ENCODE results near the gene ARHGAP20. TPM values are rescaled to one million over a fixed set of nuclear protein-coding genes. Genes with fewer than 3 reads are reported as not detected.

ARHGAP20 gene
- polyA plus RNA-seq, 4 donors: 0.54 to 1.1 (median 1.0) TPM; not detected in 1

- no peak for DNase-seq
- no peak for FAIRE-seq
Measured at GRCh38 chr11:110728476-110728875, 16.2 kb upstream of the ARHGAP20 start.

GRCh38 chr11:110724358-110724757 lies 12.1 kb upstream of the ARHGAP20 start:
- no peak overlapping the region for H3K4me3 ChIP-seq (ENCODE audit: low read depth in 1 of 3, low read length in 3 of 3)

More at GRCh38 chr11:110728476-110728875, 16.2 kb upstream of the ARHGAP20 start:
- Histone ChIP-seq H3K27me3 (ENCODE audit: control insufficient read depth in 3 of 3, insufficient read depth in 3 of 3, low read length in 3 of 3) (no peaks in the 10 kb centered on the region), H3K27ac (ENCODE audit: low read depth in 1 of 3, low read length in 2 of 3) (no peak overlapping the region), H3K4me1 (ENCODE audit: control insufficient read depth in 3 of 3, insufficient read depth in 2 of 3, low read depth in 1 of 3, low read length in 2 of 3) (no peaks in the 10 kb centered on the region), H3K36me3 (ENCODE audit: control insufficient read depth in 3 of 3, insufficient read depth in 2 of 3, low read depth in 1 of 3, low read length in 3 of 3) (no peaks in the 10 kb centered on the region), H3K4me3 (ENCODE audit: low read depth in 1 of 3, low read length in 3 of 3) (no peak overlapping the region), H3K9me3 (ENCODE audit: control insufficient read depth in 2 of 2, insufficient read depth in 1 of 2, low read depth in 1 of 2, low read length in 1 of 2) (no peaks in the 10 kb centered on the region)

GRCh38 chr11:110720431-110721275 lies 8.4 kb upstream of the ARHGAP20 start:
- no peak for DNase-seq

More at GRCh38 chr11:110724358-110724757, 12.1 kb upstream of the ARHGAP20 start:
- no peak for DNase-seq
- Histone ChIP-seq H3K27me3 (ENCODE audit: control insufficient read depth in 3 of 3, insufficient read depth in 3 of 3, low read length in 3 of 3) (no peaks in the 10 kb centered on the region), H3K27ac (ENCODE audit: low read depth in 1 of 3, low read length in 2 of 3) (no peak overlapping the region), H3K4me1 (ENCODE audit: control insufficient read depth in 3 of 3, insufficient read depth in 2 of 3, low read depth in 1 of 3, low read length in 2 of 3) (no peaks in the 10 kb centered on the region), H3K36me3 (ENCODE audit: control insufficient read depth in 3 of 3, insufficient read depth in 2 of 3, low read depth in 1 of 3, low read length in 3 of 3) (no peaks in the 10 kb centered on the region), H3K9me3 (ENCODE audit: control insufficient read depth in 2 of 2, insufficient read depth in 1 of 2, low read depth in 1 of 2, low read length in 1 of 2) (no peaks in the 10 kb centered on the region)
- WGBS, 3 donors: 63 to 97% (median 82%) methylated on average over 2 of the region's 2 CpGs
- FAIRE-seq: no peak

GRCh38 chr11:110716361-110716760 lies 4.1 kb upstream of the ARHGAP20 start:
- Histone ChIP-seq H3K36me3 (ENCODE audit: control insufficient read depth in 3 of 3, insufficient read depth in 2 of 3, low read depth in 1 of 3, low read length in 3 of 3) (no peaks in the 10 kb centered on the region), H3K4me3 (ENCODE audit: low read depth in 1 of 3, low read length in 3 of 3) (no peak overlapping the region), H3K27ac (ENCODE audit: low read depth in 1 of 3, low read length in 2 of 3) (no peak overlapping the region), H3K9me3 (ENCODE audit: control insufficient read depth in 2 of 2, insufficient read depth in 1 of 2, low read depth in 1 of 2, low read length in 1 of 2) (no peaks in the 10 kb centered on the region), H3K27me3 (ENCODE audit: control insufficient read depth in 3 of 3, insufficient read depth in 3 of 3, low read length in 3 of 3) (peaks cover 0 to 18% (median 9%) of the 10 kb centered on the region in 3 donors), H3K4me1 (ENCODE audit: control insufficient read depth in 3 of 3, insufficient read depth in 2 of 3, low read depth in 1 of 3, low read length in 2 of 3) (peaks cover 0 to 2% (median 0%) of the 10 kb centered on the region in 3 donors)
- DNase-seq (no peak), FAIRE-seq (no peak)
- WGBS, 3 donors: 89 to 94% (median 94%) methylated on average over 2 of the region's 2 CpGs

More at GRCh38 chr11:110720431-110721275, 8.4 kb upstream of the ARHGAP20 start:
- FAIRE-seq: no peak
- Histone ChIP-seq H3K4me3 (ENCODE audit: low read depth in 1 of 3, low read length in 3 of 3) (no peak overlapping the region), H3K27ac (ENCODE audit: low read depth in 1 of 3, low read length in 2 of 3) (no peak overlapping the region), H3K27me3 (ENCODE audit: control insufficient read depth in 3 of 3, insufficient read depth in 3 of 3, low read length in 3 of 3) (no peaks in the 10 kb centered on the region), H3K4me1 (ENCODE audit: control insufficient read depth in 3 of 3, insufficient read depth in 2 of 3, low read depth in 1 of 3, low read length in 2 of 3) (no peaks in the 10 kb centered on the region), H3K9me3 (ENCODE audit: control insufficient read depth in 2 of 2, insufficient read depth in 1 of 2, low read depth in 1 of 2, low read length in 1 of 2) (no peaks in the 10 kb centered on the region), H3K36me3 (ENCODE audit: control insufficient read depth in 3 of 3, insufficient read depth in 2 of 3, low read depth in 1 of 3, low read length in 3 of 3) (no peaks in the 10 kb centered on the region)
- WGBS, 3 donors: 40 to 50% (median 44%) methylated on average over 3 of the region's 3 CpGs

- FAIRE-seq (no peak), DNase-seq (no peak)
- H3K27me3 ChIP-seq (ENCODE audit: control insufficient read depth in 3 of 3, insufficient read depth in 3 of 3, low read length in 3 of 3): peaks cover 0 to 26% (median 10%) of the 10 kb centered on the region in 3 donors
- H3K4me3 ChIP-seq (ENCODE audit: low read depth in 1 of 3, low read length in 3 of 3): no peak overlapping the region
- H3K4me1 ChIP-seq (ENCODE audit: control insufficient read depth in 3 of 3, insufficient read depth in 2 of 3, low read depth in 1 of 3, low read length in 2 of 3): peaks cover 0 to 9% (median 5%) of the 10 kb centered on the region in 3 donors
- no peak overlapping the region for H3K27ac ChIP-seq (ENCODE audit: low read depth in 1 of 3, low read length in 2 of 3)
- H3K36me3 ChIP-seq (ENCODE audit: control insufficient read depth in 3 of 3, insufficient read depth in 2 of 3, low read depth in 1 of 3, low read length in 3 of 3): no peaks in the 10 kb centered on the region
- H3K9me3 ChIP-seq (ENCODE audit: control insufficient read depth in 2 of 2, insufficient read depth in 1 of 2, low read depth in 1 of 2, low read length in 1 of 2): no peaks in the 10 kb centered on the region
- WGBS, 3 donors: 52 to 81% (median 53%) methylated on average over 1 of the region's 1 CpG
Measured at GRCh38 chr11:110715541-110715940, 3.3 kb upstream of the ARHGAP20 start.

GRCh38 chr11:110713449-110713776 lies 1.2 kb upstream of the ARHGAP20 start:
- peak overlapping the region in 1 of 3 donors; percentile 41 for H3K4me3 ChIP-seq (ENCODE audit: low read depth in 1 of 3, low read length in 3 of 3)
- H3K27ac ChIP-seq (ENCODE audit: low read depth in 1 of 3, low read length in 2 of 3): peak overlapping the region in 1 of 3 donors; percentile 9
- FAIRE-seq: no peak
- no peak for DNase-seq
- H3K9me3 ChIP-seq (ENCODE audit: control insufficient read depth in 2 of 2, insufficient read depth in 1 of 2, low read depth in 1 of 2, low read length in 1 of 2): no peaks in the 10 kb centered on the region
- no peaks in the 10 kb centered on the region for H3K36me3 ChIP-seq (ENCODE audit: control insufficient read depth in 3 of 3, insufficient read depth in 2 of 3, low read depth in 1 of 3, low read length in 3 of 3)
- H3K27me3 ChIP-seq (ENCODE audit: control insufficient read depth in 3 of 3, insufficient read depth in 3 of 3, low read length in 3 of 3): peaks cover 0 to 39% (median 12%) of the 10 kb centered on the region in 3 donors
- WGBS, 3 donors: 29 to 52% (median 40%) methylated on average over 9 of the region's 9 CpGs
- peaks cover 0 to 10% (median 5%) of the 10 kb centered on the region in 3 donors for H3K4me1 ChIP-seq (ENCODE audit: control insufficient read depth in 3 of 3, insufficient read depth in 2 of 3, low read depth in 1 of 3, low read length in 2 of 3)

- Histone ChIP-seq H3K27me3 (ENCODE audit: control insufficient read depth in 3 of 3, insufficient read depth in 3 of 3, low read length in 3 of 3) (peaks cover 0 to 39% (median 12%) of the 10 kb centered on the region in 3 donors), H3K4me3 (ENCODE audit: low read depth in 1 of 3, low read length in 3 of 3) (peak overlapping the region; percentile 32 to 55 (median 41)), H3K9me3 (ENCODE audit: control insufficient read depth in 2 of 2, insufficient read depth in 1 of 2, low read depth in 1 of 2, low read length in 1 of 2) (no peaks in the 10 kb centered on the region), H3K36me3 (ENCODE audit: control insufficient read depth in 3 of 3, insufficient read depth in 2 of 3, low read depth in 1 of 3, low read length in 3 of 3) (no peaks in the 10 kb centered on the region), H3K27ac (ENCODE audit: low read depth in 1 of 3, low read length in 2 of 3) (peak overlapping the region in 1 of 3 donors; percentile 64), H3K4me1 (ENCODE audit: control insufficient read depth in 3 of 3, insufficient read depth in 2 of 3, low read depth in 1 of 3, low read length in 2 of 3) (peaks cover 0 to 10% (median 5%) of the 10 kb centered on the region in 3 donors)
- WGBS, 3 donors: 2 to 7% (median 4%) methylated on average over 45 to 50 of the region's 50 CpGs
- peak; percentile 1 to 34 for DNase-seq
- FAIRE-seq: no peak
Measured at GRCh38 chr11:110712659-110713448, 617 bp upstream of the ARHGAP20 start.

GRCh38 chr11:110711448-110711775 lies 825 bp downstream of the ARHGAP20 start:
- 2 to 4% (median 3%) methylated on average over 19 to 24 of the region's 24 CpGs for WGBS, 3 donors
- Histone ChIP-seq H3K4me1 (ENCODE audit: control insufficient read depth in 3 of 3, insufficient read depth in 2 of 3, low read depth in 1 of 3, low read length in 2 of 3) (peaks cover 0 to 10% (median 5%) of the 10 kb centered on the region in 3 donors), H3K27me3 (ENCODE audit: control insufficient read depth in 3 of 3, insufficient read depth in 3 of 3, low read length in 3 of 3) (peaks cover 0 to 39% (median 12%) of the 10 kb centered on the region in 3 donors), H3K36me3 (ENCODE audit: control insufficient read depth in 3 of 3, insufficient read depth in 2 of 3, low read depth in 1 of 3, low read length in 3 of 3) (no peaks in the 10 kb centered on the region), H3K27ac (ENCODE audit: low read depth in 1 of 3, low read length in 2 of 3) (peak overlapping the region in 1 of 3 donors; percentile 37), H3K4me3 (ENCODE audit: low read depth in 1 of 3, low read length in 3 of 3) (peak overlapping the region; percentile 34 to 55 (median 39)), H3K9me3 (ENCODE audit: control insufficient read depth in 2 of 2, insufficient read depth in 1 of 2, low read depth in 1 of 2, low read length in 1 of 2) (no peaks in the 10 kb centered on the region)
- DNase-seq (no peak), FAIRE-seq (no peak)
